Adrenal gland (tissue), 12 donors: Measurements from ENCODE around the gene MAPKAP1. TPM values are rescaled to one million over a fixed set of nuclear protein-coding genes. Genes with fewer than 3 reads are reported as not detected.
A peak's percentile ranks its signal among the peaks of the same experiment; 100 is the strongest.

ENCODE experiments used
- DNase-seq, 7 donors: peaks; one replicate each; pipeline ENCODE4 v3.0.0-alpha.2; 2019 to 2020
- H3K27ac ChIP-seq, 5 donors: fragments of 200-600 bp; sonication (generic) in 4 of 5; 1 replicate in 3 of 5; 2 replicates in 2 of 5; pipeline versions ENCODE4 v1.5.1 to v1.8.0; 2016 to 2020; ENCODE audit warnings: mild to moderate bottlenecking in 1 of 5
- H3K27me3 ChIP-seq: fragments of 200-600 bp; 2 replicates; pipeline ENCODE4 v1.8.0; 2021
- H3K36me3 ChIP-seq, 2 donors: fragments of 200-600 bp; replicated peaks in 1 of 2; 1 replicate in 1 of 2; 2 replicates in 1 of 2; pipeline versions ENCODE4 v1.5.1 to v1.8.0; 2018 to 2022
- H3K4me1 ChIP-seq, 2 donors: fragments of 200-600 bp; replicated peaks in 1 of 2; 1 replicate in 1 of 2; 2 replicates in 1 of 2; pipeline versions ENCODE4 v1.5.1 to v1.8.0; 2018 to 2021
- H3K4me3 ChIP-seq, 4 donors: fragments of 200-600 bp; sonication (generic) in 3 of 4; one replicate each; pipeline ENCODE4 v1.5.1; 2016 to 2018
- H3K9me3 ChIP-seq, 3 donors: fragments of 200-600 bp; sonication (generic) in 1 of 3; replicated peaks in 1 of 3; 1 replicate in 2 of 3; 2 replicates in 1 of 3; pipeline versions ENCODE4 v1.5.1 to v1.8.0; 2016 to 2021
- POLR2A ChIP-seq, 2 donors: fragments of 450-650 bp; IDR thresholded peaks; one replicate each; pipeline ENCODE4 v1.6.1; 2017; ENCODE audit warnings: antibody characterized with exemption in 2 of 2, mild to moderate bottlenecking in 2 of 2, moderate library complexity in 1 of 2
- WGBS, 4 donors: extraction: QIAGEN DNeasy Blood & Tissue Kit in 2 of 4; methylation state at CpG; one replicate each; pipeline versions ENCODE4 v1.1.5 to v1.1.7; 2013 to 2017; 5-methylcytosine and 5-hydroxymethylcytosine counted together
- intact Hi-C, 2 donors: fragments of 100-400 bp; cut with DNase I; formaldehyde crosslinking; loops; one replicate each; pipeline versions ENCODE4 v1.14.1 to v1.15.0; 2022 to 2023
- polyA plus RNA-seq, 3 donors: library from polyadenylated mRNA; stranded (reverse); fragments of 200-250 nt in 2 of 3; fragments of 350-450 nt in 1 of 3; fragmentation: Illumina TruSeq in 1 of 3; extraction: RNeasy Lipid Tissue Mini Kit (QIAGEN cat#74804) in 1 of 3; gene quantifications; one replicate each; pipeline ENCODE4 v1.2.3, GENCODE V29; 2013 to 2014
- total RNA-seq, 9 donors: library from RNA; depleted of rRNA in 4 of 9; stranded (reverse); fragments of >200 nt in 4 of 9; fragments of 120-200 nt in 1 of 9; fragmentation: NEBNext Ultra II Directional in 1 of 9; extraction: Animal tissue kit (Norgen Biotek cat#: 25700) in 1 of 9; gene quantifications; one replicate each; pipeline versions ENCODE4 v1.1.0 to v1.2.4, GENCODE V29; 2013 to 2023
- TF ChIP-seq, protein P1 (sequence below), 6 experiments: fragments of 450-650 bp in 4 of 6; fragments of 200-600 bp in 2 of 6; sonication (generic) in 1 of 6; IDR thresholded peaks; 1 replicate in 5 of 6; 2 replicates in 1 of 6; pipeline versions ENCODE4 v1.5.1 to v1.8.0; 2016 to 2021; ENCODE audit warnings: antibody characterized with exemption in 6 of 6, mild to moderate bottlenecking in 2 of 6, moderate library complexity in 1 of 6
- donor health status: healthy with polysubstance abuse.
- donor health status: Bipolar disorder and iron deficiency.
- donor health status: DM: yes; HTN: yes; CAD: no.
- donor health status: DM: no; HTN: no; CAD: no.
- donor health status: DM: no; HTN: no; CAD: no.
- donor health status: DM: yes; HTN: yes; CAD: no.

Gene MAPKAP1
- total and polyA plus RNA-seq, 12 donors: 72.2 to 156 (median 94.9) TPM

DNA sequence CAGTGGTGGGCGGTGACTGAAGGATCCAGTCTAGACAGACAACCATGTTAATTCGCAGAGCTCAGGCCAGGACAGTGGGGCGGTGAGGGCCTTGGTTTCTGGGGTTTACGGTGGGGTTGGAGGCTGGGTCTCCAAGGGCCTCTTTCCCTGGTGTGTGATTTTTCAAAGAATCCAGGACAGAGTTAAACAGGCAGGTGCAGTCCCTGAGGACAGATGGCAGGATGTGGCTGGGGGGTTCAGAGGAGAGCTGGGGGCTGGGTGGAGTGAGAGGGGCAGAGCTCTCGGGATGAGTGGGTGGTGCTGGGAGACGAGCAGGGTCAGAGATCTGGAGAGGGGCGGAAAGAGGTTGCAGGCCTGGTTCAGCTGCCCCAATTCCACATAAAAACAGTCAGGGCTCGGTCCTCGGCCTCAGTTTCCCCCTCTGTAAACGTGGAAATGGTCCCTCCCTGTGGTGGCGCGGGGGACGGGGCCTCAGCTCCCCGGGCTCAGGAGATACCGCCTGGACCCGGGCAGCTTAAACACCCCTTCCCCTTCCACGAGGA lies 299.5 kb downstream of the MAPKAP1 start:
- intact Hi-C loops: loop anchor here (5.0 to 10.0 kb wide), 2 partner anchors 227 to 820 kb away; no protein-coding TSS in a partner anchor
- no peak for DNase-seq

DNA sequence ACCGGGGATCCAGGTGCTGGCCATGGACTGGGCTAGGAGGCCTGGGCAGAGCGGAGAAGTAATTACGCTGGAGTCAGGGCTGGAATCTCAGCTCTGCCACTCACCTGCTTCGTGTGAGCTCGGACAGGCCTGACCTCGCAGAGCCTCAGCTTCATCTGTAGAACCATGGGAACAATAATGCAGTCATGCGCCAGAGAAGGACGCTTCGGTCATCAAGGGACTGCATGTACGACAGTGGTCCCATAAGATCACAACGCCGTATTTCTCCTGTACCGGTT lies 300.3 kb downstream of the MAPKAP1 start:
- WGBS, 4 donors: 91 to 96% (median 94%) methylated on average over 9 to 13 of the region's 13 CpGs
- intact Hi-C loops: loop anchor here (5.0 to 10.0 kb wide), 2 partner anchors 228 to 821 kb away; no protein-coding TSS in a partner anchor
- Histone ChIP-seq H3K4me3 (no peak overlapping the region), H3K9me3 (no peaks in the 10 kb centered on the region), H3K27me3 (no peaks in the 10 kb centered on the region), H3K4me1 (peaks cover 0 to 4% of the 10 kb centered on the region in 2 donors), H3K27ac (no peak overlapping the region), H3K36me3 (no peaks in the 10 kb centered on the region)
- no peak for TF ChIP-seq POLR2A (IDR thresholded peaks at IDR 0.05)
- TF ChIP-seq, protein P1, sequence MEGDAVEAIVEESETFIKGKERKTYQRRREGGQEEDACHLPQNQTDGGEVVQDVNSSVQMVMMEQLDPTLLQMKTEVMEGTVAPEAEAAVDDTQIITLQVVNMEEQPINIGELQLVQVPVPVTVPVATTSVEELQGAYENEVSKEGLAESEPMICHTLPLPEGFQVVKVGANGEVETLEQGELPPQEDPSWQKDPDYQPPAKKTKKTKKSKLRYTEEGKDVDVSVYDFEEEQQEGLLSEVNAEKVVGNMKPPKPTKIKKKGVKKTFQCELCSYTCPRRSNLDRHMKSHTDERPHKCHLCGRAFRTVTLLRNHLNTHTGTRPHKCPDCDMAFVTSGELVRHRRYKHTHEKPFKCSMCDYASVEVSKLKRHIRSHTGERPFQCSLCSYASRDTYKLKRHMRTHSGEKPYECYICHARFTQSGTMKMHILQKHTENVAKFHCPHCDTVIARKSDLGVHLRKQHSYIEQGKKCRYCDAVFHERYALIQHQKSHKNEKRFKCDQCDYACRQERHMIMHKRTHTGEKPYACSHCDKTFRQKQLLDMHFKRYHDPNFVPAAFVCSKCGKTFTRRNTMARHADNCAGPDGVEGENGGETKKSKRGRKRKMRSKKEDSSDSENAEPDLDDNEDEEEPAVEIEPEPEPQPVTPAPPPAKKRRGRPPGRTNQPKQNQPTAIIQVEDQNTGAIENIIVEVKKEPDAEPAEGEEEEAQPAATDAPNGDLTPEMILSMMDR (IDR thresholded peaks at IDR 0.05): no peak
- DNase-seq: no peak

More for the DNA sequence above, 299.5 kb downstream of the MAPKAP1 start:
- WGBS, 4 donors: 40 to 49% (median 42%) methylated on average over 7 to 17 of the region's 17 CpGs
- H3K9me3 ChIP-seq: no peaks in the 10 kb centered on the region
- peaks cover 0 to 4% of the 10 kb centered on the region in 2 donors for H3K4me1 ChIP-seq
- H3K27me3 ChIP-seq: no peaks in the 10 kb centered on the region
- no peak overlapping the region for H3K27ac ChIP-seq
- no peaks in the 10 kb centered on the region for H3K36me3 ChIP-seq
- TF ChIP-seq, protein P1 (IDR thresholded peaks at IDR 0.05): no peak
- no peak for TF ChIP-seq POLR2A (IDR thresholded peaks at IDR 0.05)
- H3K4me3 ChIP-seq: peak overlapping the region in 2 of 4 donors; percentile 45 to 61

DNA sequence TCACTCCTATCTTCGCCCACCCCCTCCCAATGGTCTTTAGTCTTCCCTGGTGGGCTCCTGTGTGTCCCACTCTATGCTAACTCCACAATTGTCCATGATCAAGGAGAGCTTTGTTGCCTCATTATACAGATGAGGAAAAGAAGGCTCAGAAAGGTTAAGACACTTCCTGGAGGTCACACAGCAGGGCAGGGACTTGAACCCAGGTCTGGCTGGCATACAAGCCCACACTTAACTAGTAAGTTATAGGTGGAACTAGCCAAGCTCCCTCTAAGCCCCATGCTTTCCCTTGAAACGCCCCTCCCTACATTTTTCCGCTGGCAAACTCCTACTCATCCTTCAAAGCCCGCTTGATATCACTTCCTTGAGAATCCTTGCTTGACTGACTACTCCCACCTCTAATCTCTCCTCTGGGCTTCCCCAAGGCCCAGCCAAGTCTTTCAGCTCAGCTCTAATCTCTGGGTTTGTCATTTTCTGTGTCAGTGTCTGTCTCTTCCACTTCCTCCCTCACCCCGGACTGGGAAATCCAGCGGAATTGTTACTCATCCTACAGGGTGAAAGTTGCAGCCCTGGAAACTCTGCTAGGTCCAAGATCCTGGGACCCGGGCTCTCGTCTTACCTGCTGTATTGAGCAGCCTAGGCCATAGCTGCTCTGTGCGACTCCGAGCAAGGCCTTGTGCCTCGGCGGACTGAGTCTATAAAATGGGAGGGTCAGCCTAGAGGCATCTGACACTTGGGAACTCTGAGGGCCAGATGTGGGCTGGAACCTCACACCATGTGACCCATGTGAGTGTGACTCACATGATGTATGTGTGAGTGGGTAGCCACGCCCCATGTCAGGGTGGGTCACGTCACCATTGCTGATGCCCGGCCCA lies 300.8 kb downstream of the MAPKAP1 start:
- H3K4me3 ChIP-seq: no peak overlapping the region
- no peaks in the 10 kb centered on the region for H3K9me3 ChIP-seq
- no peak for TF ChIP-seq POLR2A (IDR thresholded peaks at IDR 0.05)
- TF ChIP-seq, protein P1 (IDR thresholded peaks at IDR 0.05): no peak
- no peak overlapping the region for H3K27ac ChIP-seq
- DNase-seq: no peak
- 87 to 95% (median 89%) methylated on average over 12 to 15 of the region's 15 CpGs for WGBS, 4 donors
- no peaks in the 10 kb centered on the region for H3K27me3 ChIP-seq
- H3K4me1 ChIP-seq: peaks cover 0 to 4% of the 10 kb centered on the region in 2 donors
- H3K36me3 ChIP-seq: no peaks in the 10 kb centered on the region
- intact Hi-C loops: loop anchor here (5.0 to 10.0 kb wide), 2 partner anchors 229 to 821 kb away; no protein-coding TSS in a partner anchor

DNA sequence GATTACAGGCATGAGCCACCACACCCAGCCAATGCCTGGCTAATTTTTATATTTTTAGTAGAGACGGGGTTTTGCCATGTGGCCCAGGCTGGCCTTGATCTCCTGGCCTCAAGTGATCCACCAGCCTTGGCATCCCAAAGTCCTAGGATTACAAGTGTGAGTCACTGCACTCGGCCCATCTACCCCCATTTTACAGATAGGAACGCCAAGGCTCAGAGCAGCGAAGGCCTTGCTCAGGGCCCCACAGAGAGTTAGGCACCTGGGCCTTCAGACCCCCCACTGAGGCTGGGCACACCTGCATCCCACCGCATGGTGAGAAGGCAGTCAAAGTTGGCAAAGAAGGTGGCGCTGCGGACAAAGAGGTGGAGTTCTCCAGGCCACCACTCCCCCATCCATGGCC lies 302.3 kb downstream of the MAPKAP1 start:
- DNase-seq: no peak
- 57 to 82% (median 67%) methylated on average over 1 to 7 of the region's 7 CpGs for WGBS, 4 donors

More for the DNA sequence above, 302.3 kb downstream of the MAPKAP1 start:
- no peaks in the 10 kb centered on the region for H3K36me3 ChIP-seq
- H3K4me1 ChIP-seq: peaks cover 0 to 4% of the 10 kb centered on the region in 2 donors
- TF ChIP-seq POLR2A (IDR thresholded peaks at IDR 0.05): no peak
- TF ChIP-seq, protein P1 (IDR thresholded peaks at IDR 0.05): no peak
- no peaks in the 10 kb centered on the region for H3K9me3 ChIP-seq
- H3K27ac ChIP-seq: no peak overlapping the region
- H3K4me3 ChIP-seq: no peak overlapping the region
- H3K27me3 ChIP-seq: no peaks in the 10 kb centered on the region
- intact Hi-C loops: loop anchor here (5.0 to 10.0 kb wide), 2 partner anchors 230 to 823 kb away; no protein-coding TSS in a partner anchor
